ENCODE measurements around the gene C1orf105.
A peak's percentile ranks its signal among the peaks of the same experiment; 100 is the strongest.

The C1orf105 gene

GRCh38 chr1:172485626-172486025 is 65.1 kb downstream of the C1orf105 start:
- H3K27me3 ChIP-seq (ENCODE audit: control insufficient read depth in 3 of 3, insufficient read depth in 3 of 3, low read depth in 1 of 3, low read length in 3 of 3), result peaks cover 0 to 21% (median 0%) of the 10 kb centered on the region in 3 experiments
- no CpG with 5 or more reads among the region's 5 CpGs for WGBS, 2 donors (ENCODE audit: extremely low coverage in 2 of 2, insufficient read length in 2 of 2, insufficient replicate concordance in 1 of 2)
- H2BK120ac ChIP-seq (ENCODE audit: low read depth, low read length), result no peak overlapping the region

GRCh38 chr1:172486805-172487454 is 66.4 kb downstream of the C1orf105 start:
- no peak for DNase-seq (ENCODE audit: low spot score)

More at GRCh38 chr1:172485626-172486025, 65.1 kb downstream of the C1orf105 start:
- Histone ChIP-seq H3K79me1 (ENCODE audit: low read depth, low read length) (no peaks in the 10 kb centered on the region), H4K91ac (ENCODE audit: low read depth, low read length, poor library complexity) (no peak overlapping the region), H3K27ac (replicated peaks; ENCODE audit: low read length) (no peak overlapping the region), H2AK5ac (ENCODE audit: low read depth, low read length) (no peak overlapping the region), H3K36me3 (replicated peaks in 1 of 2; ENCODE audit: control insufficient read depth in 2 of 2, insufficient read depth in 2 of 2, low read length in 2 of 2) (no peaks in the 10 kb centered on the region), H3K18ac (ENCODE audit: low read length) (no peak overlapping the region), H3K4me1 (ENCODE audit: control insufficient read depth in 2 of 2, insufficient read depth in 1 of 2, low read depth in 1 of 2, low read length in 2 of 2) (no peaks in the 10 kb centered on the region), H3K4me2 (ENCODE audit: insufficient read depth, low read length, poor library complexity, severe bottlenecking) (no peak overlapping the region), H4K8ac (ENCODE audit: low read depth, low read length) (no peak overlapping the region), H3K9ac (ENCODE audit: low read depth, low read length, poor library complexity) (no peak overlapping the region), H2AFZ (ENCODE audit: low read length) (no peak overlapping the region), H3K9me3 (replicated peaks in 1 of 2; ENCODE audit: control insufficient read depth in 2 of 2, insufficient read depth in 1 of 2, low read depth in 1 of 2, low read length in 2 of 2) (no peaks in the 10 kb centered on the region), H3K4me3 (ENCODE audit: low read length in 2 of 2) (no peak overlapping the region), H2BK12ac (ENCODE audit: low read length) (no peak overlapping the region), H3K14ac (ENCODE audit: low read length) (no peak overlapping the region), H2BK15ac (ENCODE audit: low read length) (no peak overlapping the region), H3K23ac (ENCODE audit: low read depth, low read length, poor library complexity) (no peak overlapping the region), H2BK5ac (ENCODE audit: low read length) (no peak overlapping the region), H3K4ac (ENCODE audit: low read length) (no peak overlapping the region)
- DNase-seq (ENCODE audit: low spot score), result no peak

GRCh38 chr1:172487550-172487949 is 67.1 kb downstream of the C1orf105 start:
- Histone ChIP-seq H3K27ac (replicated peaks; ENCODE audit: low read length) (no peak overlapping the region), H3K36me3 (replicated peaks in 1 of 2; ENCODE audit: control insufficient read depth in 2 of 2, insufficient read depth in 2 of 2, low read length in 2 of 2) (no peaks in the 10 kb centered on the region), H3K4me3 (ENCODE audit: low read length in 2 of 2) (no peak overlapping the region), H3K27me3 (ENCODE audit: control insufficient read depth in 3 of 3, insufficient read depth in 3 of 3, low read depth in 1 of 3, low read length in 3 of 3) (peaks cover 0 to 27% (median 0%) of the 10 kb centered on the region in 3 experiments), H2AFZ (ENCODE audit: low read length) (no peak overlapping the region), H3K18ac (ENCODE audit: low read length) (no peak overlapping the region), H3K23ac (ENCODE audit: low read depth, low read length, poor library complexity) (no peak overlapping the region), H4K8ac (ENCODE audit: low read depth, low read length) (no peak overlapping the region), H3K9me3 (replicated peaks in 1 of 2; ENCODE audit: control insufficient read depth in 2 of 2, insufficient read depth in 1 of 2, low read depth in 1 of 2, low read length in 2 of 2) (no peaks in the 10 kb centered on the region), H2BK12ac (ENCODE audit: low read length) (no peak overlapping the region), H2BK5ac (ENCODE audit: low read length) (no peak overlapping the region), H3K4ac (ENCODE audit: low read length) (no peak overlapping the region), H2BK15ac (ENCODE audit: low read length) (no peak overlapping the region), H3K9ac (ENCODE audit: low read depth, low read length, poor library complexity) (no peak overlapping the region), H2BK120ac (ENCODE audit: low read depth, low read length) (no peak overlapping the region), H3K4me2 (ENCODE audit: insufficient read depth, low read length, poor library complexity, severe bottlenecking) (no peak overlapping the region), H3K14ac (ENCODE audit: low read length) (no peak overlapping the region), H3K79me1 (ENCODE audit: low read depth, low read length) (no peaks in the 10 kb centered on the region), H3K4me1 (ENCODE audit: control insufficient read depth in 2 of 2, insufficient read depth in 1 of 2, low read depth in 1 of 2, low read length in 2 of 2) (no peaks in the 10 kb centered on the region), H2AK5ac (ENCODE audit: low read depth, low read length) (no peak overlapping the region), H4K91ac (ENCODE audit: low read depth, low read length, poor library complexity) (no peak overlapping the region)
- WGBS, 2 donors (ENCODE audit: extremely low coverage in 2 of 2, insufficient read length in 2 of 2, insufficient replicate concordance in 1 of 2), result no CpG with 5 or more reads among the region's 4 CpGs
- DNase-seq (ENCODE audit: low spot score), result peak; percentile 12

More at GRCh38 chr1:172486805-172487454, 66.4 kb downstream of the C1orf105 start:
- Histone ChIP-seq H3K4ac (ENCODE audit: low read length) (no peak overlapping the region), H4K91ac (ENCODE audit: low read depth, low read length, poor library complexity) (no peak overlapping the region), H3K23ac (ENCODE audit: low read depth, low read length, poor library complexity) (no peak overlapping the region), H3K4me3 (ENCODE audit: low read length in 2 of 2) (no peak overlapping the region), H3K36me3 (replicated peaks in 1 of 2; ENCODE audit: control insufficient read depth in 2 of 2, insufficient read depth in 2 of 2, low read length in 2 of 2) (no peaks in the 10 kb centered on the region), H3K27me3 (ENCODE audit: control insufficient read depth in 3 of 3, insufficient read depth in 3 of 3, low read depth in 1 of 3, low read length in 3 of 3) (peaks cover 0 to 23% (median 0%) of the 10 kb centered on the region in 3 experiments), H3K27ac (replicated peaks; ENCODE audit: low read length) (no peak overlapping the region), H2BK15ac (ENCODE audit: low read length) (no peak overlapping the region), H2AK5ac (ENCODE audit: low read depth, low read length) (no peak overlapping the region), H3K4me1 (ENCODE audit: control insufficient read depth in 2 of 2, insufficient read depth in 1 of 2, low read depth in 1 of 2, low read length in 2 of 2) (no peaks in the 10 kb centered on the region), H2AFZ (ENCODE audit: low read length) (no peak overlapping the region), H3K4me2 (ENCODE audit: insufficient read depth, low read length, poor library complexity, severe bottlenecking) (no peak overlapping the region), H2BK5ac (ENCODE audit: low read length) (no peak overlapping the region), H3K9ac (ENCODE audit: low read depth, low read length, poor library complexity) (no peak overlapping the region), H4K8ac (ENCODE audit: low read depth, low read length) (no peak overlapping the region), H2BK12ac (ENCODE audit: low read length) (no peak overlapping the region), H3K9me3 (replicated peaks in 1 of 2; ENCODE audit: control insufficient read depth in 2 of 2, insufficient read depth in 1 of 2, low read depth in 1 of 2, low read length in 2 of 2) (no peaks in the 10 kb centered on the region), H3K14ac (ENCODE audit: low read length) (no peak overlapping the region), H3K18ac (ENCODE audit: low read length) (no peak overlapping the region), H3K79me1 (ENCODE audit: low read depth, low read length) (no peaks in the 10 kb centered on the region), H2BK120ac (ENCODE audit: low read depth, low read length) (no peak overlapping the region)
- WGBS, 2 donors (ENCODE audit: extremely low coverage in 2 of 2, insufficient read length in 2 of 2, insufficient replicate concordance in 1 of 2), result no CpG with 5 or more reads among the region's 3 CpGs

GRCh38 chr1:172488393-172488792 is 67.9 kb downstream of the C1orf105 start:
- no peak for DNase-seq (ENCODE audit: low spot score)
- Histone ChIP-seq H3K4ac (ENCODE audit: low read length) (no peak overlapping the region), H2BK15ac (ENCODE audit: low read length) (no peak overlapping the region), H2BK120ac (ENCODE audit: low read depth, low read length) (no peak overlapping the region), H3K79me1 (ENCODE audit: low read depth, low read length) (no peaks in the 10 kb centered on the region), H3K4me2 (ENCODE audit: insufficient read depth, low read length, poor library complexity, severe bottlenecking) (no peak overlapping the region), H2AFZ (ENCODE audit: low read length) (no peak overlapping the region), H3K27me3 (ENCODE audit: control insufficient read depth in 3 of 3, insufficient read depth in 3 of 3, low read depth in 1 of 3, low read length in 3 of 3) (peaks cover 0 to 30% (median 0%) of the 10 kb centered on the region in 3 experiments), H3K4me3 (ENCODE audit: low read length in 2 of 2) (no peak overlapping the region), H4K8ac (ENCODE audit: low read depth, low read length) (no peak overlapping the region), H2AK5ac (ENCODE audit: low read depth, low read length) (no peak overlapping the region), H3K36me3 (replicated peaks in 1 of 2; ENCODE audit: control insufficient read depth in 2 of 2, insufficient read depth in 2 of 2, low read length in 2 of 2) (no peaks in the 10 kb centered on the region), H3K9ac (ENCODE audit: low read depth, low read length, poor library complexity) (no peak overlapping the region), H3K23ac (ENCODE audit: low read depth, low read length, poor library complexity) (no peak overlapping the region), H2BK5ac (ENCODE audit: low read length) (no peak overlapping the region), H3K14ac (ENCODE audit: low read length) (no peak overlapping the region), H2BK12ac (ENCODE audit: low read length) (no peak overlapping the region), H3K4me1 (ENCODE audit: control insufficient read depth in 2 of 2, insufficient read depth in 1 of 2, low read depth in 1 of 2, low read length in 2 of 2) (no peaks in the 10 kb centered on the region), H3K27ac (replicated peaks; ENCODE audit: low read length) (no peak overlapping the region), H3K18ac (ENCODE audit: low read length) (no peak overlapping the region), H4K91ac (ENCODE audit: low read depth, low read length, poor library complexity) (no peak overlapping the region), H3K9me3 (replicated peaks in 1 of 2; ENCODE audit: control insufficient read depth in 2 of 2, insufficient read depth in 1 of 2, low read depth in 1 of 2, low read length in 2 of 2) (no peaks in the 10 kb centered on the region)
- no CpG with 5 or more reads among the region's 3 CpGs for WGBS, 2 donors (ENCODE audit: extremely low coverage in 2 of 2, insufficient read length in 2 of 2, insufficient replicate concordance in 1 of 2)

All from neuronal stem cell (in vitro differentiated cells).